Measurements from ENCODE around the gene GPR84. TPM values are rescaled to one million over a fixed set of nuclear protein-coding genes. Genes with fewer than 3 reads are reported as not detected.

Gene GPR84
- total and polyA plus RNA-seq, 10 of the 15 experiments (the other 5 are each of a cell fraction or from before 2014, with no cell fraction given), result 0.37 to 4.7 (median 2.6) TPM

DNA sequence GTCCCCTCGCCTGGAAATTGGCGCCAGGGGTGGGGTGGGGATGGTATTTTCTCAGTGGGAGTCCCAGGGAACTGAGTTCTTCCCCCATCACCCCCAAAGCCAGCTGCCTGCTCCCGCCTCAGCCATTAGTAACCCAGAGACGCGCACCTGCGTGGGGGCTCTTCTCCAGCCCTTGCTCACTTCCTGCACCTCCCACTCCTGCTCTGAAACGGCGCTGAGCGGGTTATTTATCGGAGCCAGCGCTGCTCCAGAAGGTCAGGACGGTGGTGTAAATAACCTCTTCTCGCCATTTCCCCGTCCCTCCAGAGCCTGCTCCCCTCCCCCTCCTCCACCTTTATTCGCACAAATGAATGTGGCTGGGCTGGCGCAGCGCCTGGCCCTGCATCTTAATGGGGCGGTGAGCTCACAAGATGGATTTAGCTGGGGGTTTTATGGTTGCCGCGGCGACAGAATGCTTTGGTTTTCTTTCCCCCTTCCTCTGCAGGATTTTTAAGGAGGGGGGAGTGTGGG is 12.2 kb downstream of the GPR84 start:
- Histone ChIP-seq H3K4me2 (ENCODE audit: control insufficient read depth, insufficient read depth) (no peak overlapping the region), H3K9me3 (replicated peaks; ENCODE audit: control insufficient read depth, insufficient read depth, low read length) (no peaks in the 10 kb centered on the region), H3K27me3 (replicated peaks in 1 of 2; ENCODE audit: control insufficient read depth in 2 of 2, insufficient read depth in 2 of 2, low read length in 1 of 2) (no peaks in the 10 kb centered on the region), H3K36me3 (ENCODE audit: control insufficient read depth in 2 of 2, insufficient read depth in 2 of 2, low read length in 1 of 2) (peaks cover 13 to 23% of the 10 kb centered on the region in 2 experiments; a peak in 3 of 4 replicates), H3K4me3 (no peak overlapping the region), H3K9ac (ENCODE audit: control insufficient read depth, insufficient read depth, low read length) (no peak overlapping the region), H2AFZ (ENCODE audit: control insufficient read depth, low read depth, low read length) (no peak overlapping the region), H3K27ac (ENCODE audit: control insufficient read depth, insufficient read depth) (no peak overlapping the region), H3K4me1 (ENCODE audit: control insufficient read depth, insufficient read depth, low read length) (no peaks in the 10 kb centered on the region), H3K79me2 (ENCODE audit: control insufficient read depth, insufficient read depth, low read length) (no peaks in the 10 kb centered on the region), H4K20me1 (ENCODE audit: control insufficient read depth, insufficient read depth) (no peaks in the 10 kb centered on the region)
- in situ Hi-C loops (cut with MboI), result no loop called here
- no TSS peak for BruUV-seq (replicated peaks)
- no peak for DNase-seq (ENCODE audit: low read depth, low spot score)
- 88% methylated on average over 21 of the region's 21 CpGs for WGBS (ENCODE audit: insufficient coverage, insufficient replicate concordance, low lambda C conversion rate, missing lambda C conversion rate)
- no peak for FAIRE-seq
- ChIA-PET RAD21 (ENCODE audit: unreplicated experiment) (interaction anchor here (0.9 kb wide), 1 partner anchor 72 kb away, joined by 3 read pairs; the partner anchor contains the start of gene CBX5), POLR2A (no interaction called here), CTCF (interaction anchor here (0.6 to 4.2 kb wide), 6 partner anchors 10 to 136 kb away, joined by 3 to 30 read pairs (median 4); no protein-coding TSS in a partner anchor), SMC1A (ENCODE audit: uncharacterized antibody, unreplicated experiment) (interaction anchor here (0.7 kb wide), 1 partner anchor 332 kb away, joined by 3 read pairs; no protein-coding TSS in a partner anchor)
- TF ChIP-seq ZNF622 (IDR thresholded peaks at IDR 0.05), result no peak
- TF ChIP-seq POLR2A (IDR thresholded peaks at IDR 0.05; ENCODE audit: low read depth, low read length), result peak; percentile 36; the same call in 1 of the 2 replicates
- no peak for TF ChIP-seq PKNOX1 (IDR thresholded peaks at IDR 0.05)
- peak; percentile 59; the same call in 1 of the 2 replicates for TF ChIP-seq MEF2A (IDR thresholded peaks at IDR 0.05; ENCODE audit: insufficient read depth, low read depth, low read length)
- TF ChIP-seq EGR1 (IDR thresholded peaks at IDR 0.05; ENCODE audit: borderline replicate concordance in 1 of 2, low read depth in 2 of 2, low read length in 2 of 2), result 0 out of 3 replicates have a peak, but pooled peaks of 1 of the 2 experiments have one; percentile 13
- intact Hi-C loops (cut with micrococcal nuclease; ENCODE audit: unreplicated experiment), result no loop called here
- ATAC-seq, result no peak

GRCh38 chr12:54351341-54351740 is 12.9 kb downstream of the GPR84 start:
- whole genome bisulfite sequencing (ENCODE audit: insufficient coverage, insufficient replicate concordance, low lambda C conversion rate, missing lambda C conversion rate), result 93% methylated on average over 4 of the region's 4 CpGs
- TF ChIP-seq SMAD5 (IDR thresholded peaks at IDR 0.05; ENCODE audit: low read depth), result 0 out of 2 replicates have a peak, but pooled peaks have one; percentile 15
- no peak for TF ChIP-seq MYC (IDR thresholded peaks at IDR 0.05; ENCODE audit: insufficient read depth, insufficient read length, insufficient replicate concordance, low read length, severe bottlenecking)
- no peak for TF ChIP-seq MAX (IDR thresholded peaks at IDR 0.05; ENCODE audit: low read depth, low read length)
- no peak for TF ChIP-seq SREBF2 (IDR thresholded peaks at IDR 0.05; ENCODE audit: low read length)
- TF ChIP-seq CHD4 (IDR thresholded peaks at IDR 0.05), result no peak
- no peak for TF ChIP-seq ELK1 (IDR thresholded peaks at IDR 0.05; ENCODE audit: low read depth, low read length)
- SMC1A ChIA-PET (ENCODE audit: uncharacterized antibody, unreplicated experiment), result interaction anchor here (0.7 to 1.5 kb wide), 2 partner anchors 10 to 333 kb away, joined by 3 read pairs; no protein-coding TSS in a partner anchor
- RAD21 ChIA-PET (ENCODE audit: unreplicated experiment), result no interaction called here
- Histone ChIP-seq H3K79me2 (ENCODE audit: control insufficient read depth, insufficient read depth, low read length) (no peaks in the 10 kb centered on the region), H3K4me1 (ENCODE audit: control insufficient read depth, insufficient read depth, low read length) (no peaks in the 10 kb centered on the region), H3K4me3 (no peak overlapping the region), H3K27me3 (replicated peaks in 1 of 2; ENCODE audit: control insufficient read depth in 2 of 2, insufficient read depth in 2 of 2, low read length in 1 of 2) (no peaks in the 10 kb centered on the region), H3K9me3 (replicated peaks; ENCODE audit: control insufficient read depth, insufficient read depth, low read length) (no peaks in the 10 kb centered on the region), H4K20me1 (ENCODE audit: control insufficient read depth, insufficient read depth) (no peaks in the 10 kb centered on the region), H3K9ac (ENCODE audit: control insufficient read depth, insufficient read depth, low read length) (no peak overlapping the region), H2AFZ (ENCODE audit: control insufficient read depth, low read depth, low read length) (no peak overlapping the region), H3K36me3 (ENCODE audit: control insufficient read depth in 2 of 2, insufficient read depth in 2 of 2, low read length in 1 of 2) (peaks cover 15 to 27% of the 10 kb centered on the region in 2 experiments), H3K27ac (ENCODE audit: control insufficient read depth, insufficient read depth) (no peak overlapping the region), H3K4me2 (ENCODE audit: control insufficient read depth, insufficient read depth) (no peak overlapping the region)
- CTCF ChIA-PET, result interaction anchor here (4.2 kb wide), 1 partner anchor 14 kb away, joined by 30 read pairs; no protein-coding TSS in a partner anchor
- in situ Hi-C loops (cut with MboI), result no loop called here
- no peak for FAIRE-seq
- TSS peak; percentile 81 for BruUV-seq (replicated peaks)
- POLR2A ChIA-PET, result no interaction called here
- no peak for ATAC-seq
- DNase-seq (ENCODE audit: low read depth, low spot score), result no peak
- intact Hi-C loops (cut with micrococcal nuclease; ENCODE audit: unreplicated experiment), result no loop called here

Measured in GM12878 (cell line).